T-helper 1 cell (primary cell): Measurements from ENCODE around the gene DMTF1.
"Not testable (repeated sequence)": the region's sequence is repeated elsewhere in the genome, so short reads cannot be mapped to it uniquely, and the experiment has no call there.

ENCODE experiments used
- DNase-seq, 5 donors: peaks; one replicate each; pipeline ENCODE4 v3.0.0-alpha.2; 2012 to 2020

Gene DMTF1

GRCh38 chr7:87199241-87199640 is 47.0 kb downstream of the DMTF1 start:
- no peak for DNase-seq

DNA sequence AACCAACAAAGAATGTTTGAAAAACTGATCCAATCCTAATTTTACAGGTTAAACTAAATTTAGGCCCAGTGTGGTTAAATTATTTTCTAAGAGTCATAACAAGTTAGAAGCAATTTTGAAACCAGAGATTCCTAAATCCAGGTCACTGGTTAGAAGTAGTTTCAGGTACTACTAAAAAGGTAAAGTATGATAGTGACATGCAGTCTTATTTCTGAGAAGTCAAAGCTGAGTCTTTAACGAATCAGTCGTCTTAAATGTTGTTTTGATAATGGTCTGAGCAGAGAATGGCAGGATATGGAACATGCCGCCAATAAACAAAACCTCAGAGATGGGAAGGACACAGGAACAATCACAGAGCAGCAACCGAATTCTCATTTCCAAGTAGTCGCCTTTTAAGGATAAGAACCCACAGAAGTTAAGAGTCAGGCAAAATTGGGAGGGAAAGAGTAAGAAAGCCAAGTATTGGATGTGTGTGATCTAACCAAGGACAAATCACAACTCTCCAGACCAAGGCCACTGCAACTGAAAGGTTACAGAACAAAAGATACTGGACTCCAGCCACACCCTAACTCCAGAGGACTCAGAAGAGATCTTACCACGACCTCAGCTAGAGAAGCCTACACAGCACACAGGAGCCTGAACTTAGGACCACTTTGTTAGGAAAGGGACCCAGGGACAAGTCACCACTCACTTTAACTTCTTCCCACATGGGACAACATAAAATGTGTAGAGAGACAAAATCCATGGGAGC is 47.6 kb downstream of the DMTF1 start:
- no peak for DNase-seq

GRCh38 chr7:87202208-87202607 is 50.0 kb downstream of the DMTF1 start:
- no peak for DNase-seq

DNA sequence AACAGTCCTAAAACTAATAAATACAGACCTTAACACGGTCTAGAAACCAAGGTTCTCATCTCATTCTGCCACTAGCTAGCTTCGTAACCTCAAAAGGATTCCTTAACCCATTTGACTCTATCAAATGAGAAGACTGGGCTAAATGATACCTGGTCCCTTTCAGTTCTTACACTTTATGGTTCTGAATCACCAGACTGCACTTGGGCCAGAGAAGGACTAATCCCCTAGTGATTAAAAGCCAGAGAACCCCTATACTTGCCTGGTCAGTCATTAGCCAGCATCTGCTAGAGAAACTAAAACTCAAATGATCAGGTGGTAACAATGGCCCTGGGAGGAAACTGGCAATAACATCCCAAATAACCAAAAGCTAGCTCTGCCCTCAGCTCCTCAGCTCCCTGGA is 50.5 kb downstream of the DMTF1 start:
- no peak for DNase-seq

GRCh38 chr7:87203929-87204328 is 51.7 kb downstream of the DMTF1 start:
- DNase-seq = not testable (repeated sequence)

DNA sequence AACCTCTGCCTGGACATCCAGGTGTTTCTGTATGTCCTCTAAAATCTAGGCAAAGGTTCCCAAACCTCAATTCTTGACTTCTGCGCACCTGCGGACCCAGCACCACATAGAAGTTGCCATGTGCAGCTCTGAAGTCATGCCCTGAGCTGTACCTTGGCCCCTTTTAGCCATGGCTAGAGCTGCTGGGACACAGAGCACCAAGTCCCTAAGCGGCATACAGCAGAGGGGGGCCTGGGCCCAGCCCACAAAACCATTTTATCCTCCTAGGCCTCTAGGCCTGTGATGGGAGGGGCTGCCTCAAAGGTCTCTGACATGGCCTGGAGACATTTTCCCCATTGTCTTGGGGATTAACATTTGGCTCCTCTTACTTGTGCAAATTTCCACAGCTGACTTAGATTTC is 52.7 kb downstream of the DMTF1 start:
- no peak for DNase-seq

DNA sequence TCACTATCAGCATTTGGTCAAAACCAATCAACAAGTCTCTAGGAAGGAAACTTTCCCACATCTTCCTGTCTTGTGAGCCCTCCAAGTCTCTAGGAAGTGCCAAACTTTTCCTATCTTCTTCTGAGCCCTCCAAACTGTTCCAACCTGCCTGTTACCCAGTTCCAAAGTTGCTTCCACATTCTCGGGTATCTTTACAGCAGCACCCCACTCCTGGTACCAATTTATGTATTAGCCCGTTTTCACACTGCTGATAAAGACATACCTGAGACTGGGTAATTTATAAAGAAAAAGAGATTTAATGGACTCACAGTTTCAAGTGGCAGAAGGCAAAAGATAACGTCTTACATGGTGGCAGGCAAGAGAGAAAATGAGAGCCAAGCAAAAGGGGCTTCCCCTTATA is 53.4 kb downstream of the DMTF1 start:
- DNase-seq = not testable (repeated sequence)

- no peak for DNase-seq
Measured at GRCh38 chr7:87206361-87206760, 54.1 kb downstream of the DMTF1 start.

DNA sequence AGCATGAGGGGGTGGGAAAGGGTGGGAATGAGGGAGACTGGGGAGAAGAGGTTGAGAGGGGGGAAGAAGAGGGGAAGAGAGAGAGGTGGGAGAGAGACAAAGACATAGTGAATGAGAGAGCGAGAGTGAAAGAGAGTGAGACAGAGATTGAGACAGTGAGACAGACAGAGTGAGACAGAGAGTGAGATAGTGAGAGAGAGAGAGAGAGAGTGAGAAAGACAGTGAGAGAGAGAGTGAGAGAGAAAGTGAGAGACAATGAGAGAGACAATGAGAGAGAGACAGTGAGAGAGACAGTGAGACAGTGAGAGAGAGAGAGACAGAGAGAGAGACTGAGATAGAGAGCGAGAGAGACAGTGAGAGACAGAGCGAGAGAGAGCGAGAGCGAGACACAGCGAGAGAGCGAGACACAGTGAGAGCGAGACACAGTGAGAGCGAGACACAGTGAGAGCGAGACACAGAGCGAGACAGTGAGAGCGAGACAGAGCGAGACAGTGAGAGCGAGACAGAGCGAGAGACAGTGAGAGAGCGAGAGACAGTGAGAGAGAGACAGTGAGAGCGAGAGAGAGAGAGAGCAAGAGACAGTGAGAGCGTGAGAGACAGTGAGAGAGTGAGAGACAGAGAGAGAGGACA is 57.2 kb downstream of the DMTF1 start:
- no peak for DNase-seq

- DNase-seq = no peak
Measured at GRCh38 chr7:87210506-87210905, 58.3 kb downstream of the DMTF1 start.

- DNase-seq = no peak
Measured at GRCh38 chr7:87212498-87212897, 60.2 kb downstream of the DMTF1 start.

DNA sequence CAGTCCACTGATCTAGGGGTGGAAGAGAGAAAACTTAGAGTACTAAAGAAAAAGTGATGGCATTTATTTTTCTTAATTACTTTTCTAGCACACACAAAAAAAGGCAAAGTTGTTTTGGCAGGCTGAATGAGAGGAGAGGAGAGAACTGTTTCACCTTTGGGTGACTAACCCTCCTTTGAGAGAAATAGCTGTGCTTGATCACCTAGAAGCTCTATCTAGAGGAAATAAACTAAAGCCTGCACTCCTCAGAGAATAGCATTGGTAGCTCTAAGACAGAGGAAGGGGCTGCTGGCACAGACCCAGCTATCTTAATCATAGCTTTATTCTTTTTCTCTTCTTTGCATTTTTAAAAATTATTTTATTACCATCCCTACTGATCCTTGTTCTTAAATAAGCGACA is 61.0 kb downstream of the DMTF1 start:
- DNase-seq = no peak

- no peak for DNase-seq
Measured at GRCh38 chr7:87213811-87214210, 61.6 kb downstream of the DMTF1 start.

DNA sequence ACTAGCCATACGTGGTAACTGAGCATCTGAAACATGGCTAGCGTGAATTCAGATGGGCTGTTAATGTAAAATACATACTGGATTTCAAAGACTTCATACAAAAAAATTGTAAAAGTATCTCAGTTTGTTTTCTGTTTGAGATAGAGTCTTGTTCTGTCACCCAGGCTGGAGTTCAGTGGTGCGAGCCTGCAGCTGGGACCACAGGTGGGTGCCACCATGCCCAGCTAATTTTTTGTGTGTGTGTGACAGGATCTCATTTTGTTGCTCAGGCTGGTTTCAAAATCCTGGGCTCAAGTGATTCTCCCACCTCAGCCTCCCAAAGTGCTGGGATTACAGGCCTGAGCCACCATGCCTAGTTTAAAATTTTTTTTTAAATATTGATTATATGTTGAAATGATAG is 62.8 kb downstream of the DMTF1 start:
- no peak for DNase-seq

- peak in 3 of 5 donors; percentile 19 to 83 (median 33) for DNase-seq
Measured at GRCh38 chr7:87216701-87217508, 64.7 kb downstream of the DMTF1 start.

DNA sequence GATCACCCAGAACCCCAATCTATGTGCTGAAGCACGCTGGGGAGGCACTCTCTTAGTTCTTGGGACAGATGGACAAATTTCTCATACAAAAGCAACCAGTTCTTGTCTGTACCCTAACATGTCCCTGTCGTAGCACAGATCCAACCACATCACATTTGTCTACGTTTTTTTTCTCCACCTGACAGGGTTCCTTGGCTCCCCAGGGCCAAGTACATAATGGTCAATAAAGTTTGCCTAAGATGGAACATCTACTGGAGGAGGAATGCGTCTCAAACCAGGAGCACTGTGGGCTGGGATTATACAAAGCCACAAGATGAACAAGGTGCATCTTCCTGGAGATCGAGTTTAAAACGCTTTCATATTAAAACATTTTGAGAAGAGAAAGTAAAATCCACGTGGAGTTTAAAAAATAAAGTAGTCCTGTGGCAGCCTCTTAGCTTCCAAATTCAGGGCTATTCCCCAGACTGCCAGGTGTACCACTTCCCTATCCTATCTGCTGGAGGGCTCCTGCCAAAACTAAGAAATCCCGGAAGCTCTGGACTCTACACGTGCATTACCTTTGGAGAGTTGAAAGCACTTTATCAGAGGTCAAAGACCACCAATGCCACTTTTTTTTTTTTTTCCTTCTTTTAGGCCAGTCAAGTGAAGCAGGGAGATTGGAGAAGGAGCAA is 65.9 kb downstream of the DMTF1 start:
- no peak for DNase-seq

DNA sequence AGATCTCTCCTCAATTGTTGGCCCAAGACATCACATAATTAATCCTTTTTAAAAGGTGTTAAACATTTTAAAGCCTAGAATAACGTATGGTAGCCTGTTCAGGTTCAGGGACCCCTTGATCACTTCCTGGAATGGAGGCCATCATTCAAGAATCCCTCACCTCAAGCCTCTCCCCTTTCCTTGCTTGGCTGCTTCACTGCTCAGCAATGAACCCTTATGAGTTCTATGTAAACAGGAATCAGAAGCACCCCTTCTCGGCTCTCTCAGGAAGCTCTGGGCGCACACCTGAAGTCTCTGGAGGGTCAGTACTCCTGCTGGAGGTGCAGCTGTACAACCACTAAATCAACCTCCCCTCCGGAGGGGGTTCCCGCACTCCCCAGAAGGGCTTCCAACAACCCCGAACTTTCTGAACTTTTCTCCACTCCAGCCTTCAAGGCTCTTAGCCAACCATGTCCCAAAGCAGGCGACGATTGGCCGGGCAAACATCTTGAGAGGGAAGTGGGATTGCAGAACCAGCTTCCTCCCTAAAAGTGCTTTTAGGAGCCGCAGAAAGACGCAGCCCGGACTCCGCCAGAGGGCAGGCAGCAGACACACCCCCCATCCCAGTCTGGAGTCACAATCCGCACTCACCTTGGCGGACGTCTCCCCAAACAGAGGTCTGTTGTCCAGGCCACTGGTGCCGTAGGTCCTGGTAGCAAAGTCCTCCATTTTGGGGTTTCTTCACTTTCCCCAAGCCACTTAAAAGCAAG is 66.7 kb downstream of the DMTF1 start:
- DNase-seq = peak; percentile 22 to 41 (median 26)

- DNase-seq = peak; percentile 74 to 86 (median 84)
Measured at GRCh38 chr7:87219545-87220025, 67.3 kb downstream of the DMTF1 start, which contains the start of gene TMEM243. Gene TMEM243 (minus strand): TSS chr7:87219732. CDS start chr7:87219503, 229 bp downstream.

DNA sequence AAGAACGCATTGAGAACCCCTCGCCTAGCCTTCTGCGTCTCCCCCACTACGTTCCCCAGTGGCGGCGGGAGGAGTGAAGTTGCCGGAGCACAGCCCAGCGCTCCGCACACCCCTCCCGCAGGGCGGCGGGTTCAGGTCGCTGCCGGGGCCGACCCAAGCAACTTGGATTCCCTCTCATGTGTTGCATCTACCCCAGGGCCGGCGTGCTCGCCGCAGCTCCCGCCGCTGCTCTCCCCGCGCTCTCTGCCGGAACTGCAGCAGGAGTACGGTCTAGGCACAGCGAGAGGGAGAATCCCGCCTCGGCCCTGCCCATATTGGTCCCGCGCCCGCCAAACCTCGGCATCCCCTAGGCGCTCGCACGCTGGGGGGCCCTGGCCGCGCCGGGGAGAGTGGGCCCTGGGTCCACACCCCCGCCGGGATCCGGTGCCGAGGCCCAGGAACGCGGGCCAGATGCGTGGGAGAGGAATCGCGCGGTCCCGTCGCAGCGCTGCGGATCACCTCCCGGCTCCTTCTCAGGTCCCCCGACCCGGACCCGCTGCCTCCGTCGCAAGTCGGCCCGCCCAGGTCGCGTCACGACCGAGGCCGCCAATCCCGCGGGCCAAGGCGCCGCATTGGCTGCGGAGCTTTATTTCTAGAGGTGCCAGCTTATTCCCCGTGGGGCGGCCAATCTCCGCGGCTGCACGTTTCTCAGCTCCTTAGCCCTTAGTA is 67.9 kb downstream of the DMTF1 start:
- DNase-seq = peak; percentile 70 to 83 (median 78)

DNA sequence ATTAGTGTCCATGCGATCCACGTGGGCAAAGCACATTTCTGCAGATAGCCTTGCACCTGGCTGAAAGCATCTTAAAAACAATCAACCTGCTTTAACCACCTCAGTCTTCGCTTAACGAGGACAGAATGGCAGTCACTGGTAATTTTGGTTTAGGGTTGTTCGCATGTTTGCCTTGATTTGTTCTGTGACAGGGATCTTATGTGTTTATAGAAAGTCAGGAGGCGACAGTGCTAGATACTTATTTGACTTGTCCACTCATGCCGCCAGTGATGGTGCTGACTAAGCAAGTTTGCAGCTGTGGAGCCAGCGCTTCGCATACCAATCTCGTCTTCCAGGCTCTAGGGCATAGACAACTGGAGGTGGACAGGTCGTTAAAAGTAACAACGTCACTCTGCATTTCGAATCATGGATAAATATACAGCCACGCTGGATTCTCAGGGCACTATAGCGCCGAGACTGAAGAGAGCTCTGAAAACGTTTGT is 68.5 kb downstream of the DMTF1 start:
- DNase-seq = no peak

DNA sequence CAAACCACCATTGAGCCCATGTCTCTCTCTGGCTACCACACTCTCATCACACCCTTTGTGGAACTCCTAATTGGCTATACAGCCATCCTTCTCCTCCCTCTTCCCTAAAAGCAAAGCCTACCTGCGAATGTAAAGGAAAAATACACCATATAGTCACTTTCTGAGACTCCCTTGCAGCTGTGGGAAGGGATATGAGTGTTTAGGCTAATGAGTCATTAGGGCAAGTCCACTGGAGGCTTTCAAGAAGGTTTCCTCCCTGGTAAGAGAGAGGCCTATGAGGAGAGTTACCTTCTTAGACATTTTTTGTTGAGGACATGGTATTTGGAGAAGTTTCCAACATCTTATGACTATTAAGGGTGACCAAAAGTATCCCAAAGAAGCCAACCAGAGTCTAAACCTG is 71.4 kb downstream of the DMTF1 start:
- peak in 1 of 5 donors; percentile 19 for DNase-seq
